Endothelial cell of umbilical vein (primary cell): Measurements from ENCODE around the gene GMNC. TPM values are rescaled to one million over a fixed set of nuclear protein-coding genes. Genes with fewer than 3 reads are reported as not detected.

Experiments used
- BruUV-seq: library from RNA; stranded (reverse); fragments of 400-500 nt; replicated peaks from 2 replicates; lab custom pipeline; 2021; lab: Mats Ljungman, UMichigan
- CTCF ChIA-PET: fragments of 300-600, 350-600 bp; sonication (Branson Sonifier 250); formaldehyde crosslinking; loops from one replicate; lab custom pipeline; 2021; ENCODE audit warnings: antibody characterized with exemption, inconsistent platforms; lab: Charles Lee
- POLR2A ChIA-PET: fragments of 300-600, 350-600 bp; sonication (Branson Sonifier 250); formaldehyde crosslinking; loops from one replicate; lab custom pipeline; 2021; ENCODE audit warnings: antibody characterized with exemption, inconsistent platforms; lab: Charles Lee
- DNase-seq: peaks from one replicate; pipeline ENCODE4 v3.0.0-alpha.2; 2011; ENCODE audit warnings: low read depth, low spot score
- FAIRE-seq: peaks from 2 replicates; lab custom pipeline; 2011; peaks lifted over from hg19 to GRCh38; lab: Jason Lieb, UNC
- H2AFZ ChIP-seq: 2 replicates; pipeline ENCODE4 v1.6.0; 2012; ENCODE audit warnings: low read depth, low read length, control low read depth, inconsistent platforms
- H3K27ac ChIP-seq: 2 replicates; pipeline ENCODE4 v1.5.1; 2011; ENCODE audit warnings: low read depth, mild to moderate bottlenecking, control low read depth, low read length, moderate library complexity; ENCODE audit not compliant: insufficient read depth
- H3K27me3 ChIP-seq, 2 experiments: 2 replicates each; pipeline versions ENCODE4 v1.6.0 to v1.6.1; 2011; ENCODE audit warnings: low read length in 2 of 2, mixed read lengths in 1 of 2; ENCODE audit not compliant: control insufficient read depth in 2 of 2, insufficient read depth in 2 of 2
- H3K36me3 ChIP-seq, 2 experiments: 2 replicates in 1 of 2; 3 replicates in 1 of 2; pipeline ENCODE4 v1.5.1; 2011; ENCODE audit warnings: low read length in 2 of 2, mild to moderate bottlenecking in 1 of 2, moderate library complexity in 1 of 2; ENCODE audit not compliant: control insufficient read depth in 2 of 2, insufficient read depth in 2 of 2; ENCODE audit errors: extremely low read depth in 1 of 2
- H3K4me1 ChIP-seq: 3 replicates; pipeline ENCODE4 v1.5.1; 2011; ENCODE audit warnings: mild to moderate bottlenecking, low read length; ENCODE audit not compliant: control insufficient read depth, insufficient read depth; ENCODE audit errors: extremely low read depth
- H3K4me2 ChIP-seq: 2 replicates; pipeline ENCODE4 v1.6.1; 2011; ENCODE audit warnings: low read length, control low read depth, mixed read lengths; ENCODE audit not compliant: insufficient read depth
- H3K4me3 ChIP-seq, 3 experiments: fragments of 200-600 bp in 1 of 3; sonication (generic), shearing (Covaris generic) in 1 of 3; replicated peaks in 1 of 3; 2 replicates each; pipeline ENCODE4 v1.5.1; 2011 to 2016; ENCODE audit warnings: control low read depth in 3 of 3, low read length in 3 of 3, mild to moderate bottlenecking in 2 of 3, inconsistent platforms in 1 of 3, low read depth in 1 of 3, moderate library complexity in 1 of 3; ENCODE audit not compliant: insufficient read depth in 1 of 3
- H3K79me2 ChIP-seq: 2 replicates; pipeline ENCODE4 v1.6.0; 2012; ENCODE audit warnings: low read length, inconsistent platforms; ENCODE audit not compliant: control insufficient read depth, insufficient read depth
- H3K9ac ChIP-seq: replicated peaks from 2 replicates; pipeline ENCODE3; 2011; ENCODE audit warnings: low read length, control low read depth; ENCODE audit not compliant: insufficient read depth; ENCODE audit errors: extremely low read depth
- H3K9me1 ChIP-seq: replicated peaks from 3 replicates; pipeline ENCODE4 v1.6.0; 2011; ENCODE audit warnings: mild to moderate bottlenecking, low read length; ENCODE audit not compliant: control insufficient read depth, insufficient read depth; ENCODE audit errors: extremely low read depth
- H3K9me3 ChIP-seq: replicated peaks from 2 replicates; pipeline ENCODE4 v1.5.1; 2012; ENCODE audit warnings: low read length, inconsistent platforms; ENCODE audit not compliant: control insufficient read depth, insufficient read depth
- H4K20me1 ChIP-seq: replicated peaks from 2 replicates; pipeline ENCODE3; 2011; ENCODE audit warnings: mild to moderate bottlenecking, low read length; ENCODE audit not compliant: control insufficient read depth, insufficient read depth; ENCODE audit errors: extremely low read depth
- CTCF ChIP-seq, 2 donors: IDR thresholded peaks; 1 replicate in 1 of 2; 2 replicates in 1 of 2; pipeline ENCODE4 v1.5.1; 2011; ENCODE audit warnings: low read length in 2 of 2, mild to moderate bottlenecking in 2 of 2, moderate library complexity in 2 of 2, control low read depth in 1 of 2, inconsistent platforms in 1 of 2, low read depth in 1 of 2; ENCODE audit not compliant: insufficient read depth in 1 of 2; ENCODE audit errors: extremely low read depth in 1 of 2
- EZH2 ChIP-seq: IDR thresholded peaks from 2 replicates; pipeline ENCODE4 v1.6.1; 2012; ENCODE audit warnings: borderline replicate concordance, low read depth, mild to moderate bottlenecking, moderate library complexity, low read length, inconsistent platforms; ENCODE audit not compliant: severe bottlenecking
- FOS ChIP-seq: IDR thresholded peaks from 2 replicates; pipeline ENCODE4 v1.6.1; 2011; ENCODE audit warnings: mild to moderate bottlenecking, low read length, moderate library complexity, borderline replicate concordance; ENCODE audit not compliant: insufficient read depth
- GATA2 ChIP-seq: IDR thresholded peaks from 2 replicates; pipeline ENCODE4 v1.7.0; 2011; ENCODE audit warnings: low read depth, mild to moderate bottlenecking, moderate library complexity, mixed read lengths, low read length; ENCODE audit not compliant: insufficient read length, insufficient read depth
- JUN ChIP-seq: IDR thresholded peaks from 2 replicates; pipeline ENCODE4 v1.6.1; 2011; ENCODE audit warnings: borderline replicate concordance, low read depth; ENCODE audit not compliant: insufficient read length, insufficient read depth
- MAX ChIP-seq: IDR thresholded peaks from 2 replicates; pipeline ENCODE4 v1.6.1; 2011; ENCODE audit not compliant: insufficient read depth, insufficient read length
- MYC ChIP-seq: IDR thresholded peaks from one replicate; pipeline ENCODE4 v1.6.1; 2011; ENCODE audit warnings: mild to moderate bottlenecking, low read depth, low read length
- POLR2A ChIP-seq: IDR thresholded peaks from 2 replicates; pipeline ENCODE4 v1.6.1; 2012; ENCODE audit warnings: low read depth, mild to moderate bottlenecking, control low read depth, low read length
- dilution Hi-C: fragments of 300-500 bp; cut with MboI; formaldehyde crosslinking; loops from one replicate; pipeline ENCODE4 v1.15.0; 2019; ENCODE audit warnings: low sequenced_read_pairs; ENCODE audit not compliant: extremely low pct_ligation_motif_present
- intact Hi-C: fragments of 100-400 bp; cut with micrococcal nuclease; formaldehyde crosslinking; loops from one replicate; pipeline ENCODE4 v1.10.0; 2022
- polyA plus RNA-seq, 4 experiments: library from polyadenylated mRNA; depleted of rRNA in 3 of 4; stranded (reverse) in 3 of 4; unstranded in 1 of 4; fragments of >200 nt; gene quantifications; 2 replicates each; pipeline versions ENCODE4 v1.2.1 to v1.2.3, GENCODE V29; 2011 to 2012; ENCODE audit warnings: missing spikeins in 1 of 4
- total RNA-seq: library from RNA; stranded (reverse); gene quantifications from 2 replicates; pipeline ENCODE4 v1.2.3, GENCODE V29; 2021

GMNC gene
- total and polyA plus RNA-seq, 2 donors (not counting 3 experiments of a cell fraction or from before 2014, with no cell fraction given), result not detected

- Histone ChIP-seq H3K36me3 (no peaks in the 10 kb centered on the region), H4K20me1 (no peaks in the 10 kb centered on the region), H3K4me2 (no peak overlapping the region), H2AFZ (no peak overlapping the region), H3K9ac (no peak overlapping the region), H3K9me1 (no peaks in the 10 kb centered on the region), H3K27ac (no peak overlapping the region), H3K27me3 (no peaks in the 10 kb centered on the region), H3K79me2 (no peaks in the 10 kb centered on the region), H3K4me1 (no peaks in the 10 kb centered on the region), H3K9me3 (no peaks in the 10 kb centered on the region), H3K4me3 (no peak overlapping the region)
- no peak for FAIRE-seq
- POLR2A ChIA-PET, result no interaction called here
- BruUV-seq, result no TSS peak
- intact Hi-C loops (no loop called here), dilution Hi-C loops (no loop called here)
- TF ChIP-seq POLR2A (no peak), EZH2 (no peak), GATA2 (no peak), CTCF (IDR thresholded peaks at IDR 0.05; ENCODE audit: extremely low read depth in 1 of 2, insufficient read depth in 1 of 2, low read depth in 1 of 2, low read length in 2 of 2) (no peak), JUN (no peak), MAX (no peak)
- no peak for DNase-seq
- CTCF ChIA-PET, result no interaction called here
Measured at GRCh38 chr3:190849607-190850006, 12.9 kb downstream of the GMNC start.

DNA sequence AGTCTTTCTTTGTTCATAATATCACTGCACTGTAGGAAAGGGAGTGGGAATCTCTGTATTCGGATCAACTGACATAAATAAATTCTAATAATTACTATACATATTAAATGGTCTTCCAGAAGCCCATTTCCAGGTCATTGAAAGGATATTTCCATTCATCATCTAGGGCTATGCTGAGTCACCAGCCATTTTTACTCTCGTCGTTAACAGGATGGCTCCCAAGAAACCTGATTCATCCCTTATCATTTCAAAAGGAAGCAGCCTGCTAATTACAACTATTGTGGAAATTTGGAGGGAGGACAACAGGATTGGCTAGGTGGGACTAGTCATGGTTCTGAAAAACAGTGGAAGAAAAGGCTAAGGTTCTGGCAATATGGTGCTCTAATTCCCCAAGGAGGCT is 13.6 kb downstream of the GMNC start:
- Histone ChIP-seq H4K20me1 (no peaks in the 10 kb centered on the region), H3K4me3 (no peak overlapping the region), H3K4me2 (no peak overlapping the region), H3K4me1 (no peaks in the 10 kb centered on the region), H3K9ac (no peak overlapping the region), H3K36me3 (no peaks in the 10 kb centered on the region), H3K27me3 (no peaks in the 10 kb centered on the region), H2AFZ (no peak overlapping the region), H3K79me2 (no peaks in the 10 kb centered on the region), H3K9me3 (no peaks in the 10 kb centered on the region), H3K9me1 (no peaks in the 10 kb centered on the region), H3K27ac (no peak overlapping the region)
- DNase-seq (no peak), FAIRE-seq (no peak)
- POLR2A ChIA-PET, result no interaction called here
- BruUV-seq, result no TSS peak
- CTCF ChIA-PET, result interaction anchor here (1.1 kb wide), 1 partner anchor 36 kb away, joined by 3 read pairs; no protein-coding TSS in a partner anchor
- TF ChIP-seq FOS (peak; percentile 11), MYC (no peak)
- intact Hi-C loops, result no loop called here
- dilution Hi-C loops, result no loop called here
